Choroid plexus epithelial cell (primary cell): ENCODE data around the gene C10orf95.

Source experiments
- DNase-seq: peaks from one replicate; pipeline ENCODE4 v3.0.0-alpha.2; 2010; ENCODE audit warnings: low read depth
- H3K4me3 ChIP-seq: 2 replicates; pipeline ENCODE4 v1.5.1; 2011; ENCODE audit warnings: low read depth, mild to moderate bottlenecking, control low read depth, low read length, moderate library complexity
- TF ChIP-seq, protein P1 (sequence below): conservative IDR thresholded peaks from 2 replicates; pipeline ENCODE4 v1.5.1; 2011; ENCODE audit warnings: low read depth, mild to moderate bottlenecking, control low read depth, inconsistent platforms, low read length, moderate library complexity

Gene C10orf95

DNA sequence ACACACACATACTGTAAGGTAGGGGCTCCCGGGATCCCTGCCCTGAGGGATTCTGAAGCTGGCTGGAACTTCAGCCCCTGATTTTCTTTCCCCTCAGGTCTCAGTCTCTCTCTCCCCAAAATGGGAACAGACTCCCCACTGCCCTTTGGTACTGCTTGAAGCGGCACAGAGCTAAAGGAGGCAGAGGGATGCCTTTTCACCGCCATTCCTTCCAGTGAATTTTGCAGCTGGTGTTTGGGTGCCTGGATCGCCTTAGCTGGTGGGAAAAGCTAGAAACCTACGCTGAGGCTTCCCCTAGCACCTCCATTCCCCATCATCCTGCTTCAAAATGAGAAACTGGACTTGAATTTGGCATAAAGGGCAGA lies 16.2 kb downstream of the C10orf95 start:
- TF ChIP-seq, protein P1, sequence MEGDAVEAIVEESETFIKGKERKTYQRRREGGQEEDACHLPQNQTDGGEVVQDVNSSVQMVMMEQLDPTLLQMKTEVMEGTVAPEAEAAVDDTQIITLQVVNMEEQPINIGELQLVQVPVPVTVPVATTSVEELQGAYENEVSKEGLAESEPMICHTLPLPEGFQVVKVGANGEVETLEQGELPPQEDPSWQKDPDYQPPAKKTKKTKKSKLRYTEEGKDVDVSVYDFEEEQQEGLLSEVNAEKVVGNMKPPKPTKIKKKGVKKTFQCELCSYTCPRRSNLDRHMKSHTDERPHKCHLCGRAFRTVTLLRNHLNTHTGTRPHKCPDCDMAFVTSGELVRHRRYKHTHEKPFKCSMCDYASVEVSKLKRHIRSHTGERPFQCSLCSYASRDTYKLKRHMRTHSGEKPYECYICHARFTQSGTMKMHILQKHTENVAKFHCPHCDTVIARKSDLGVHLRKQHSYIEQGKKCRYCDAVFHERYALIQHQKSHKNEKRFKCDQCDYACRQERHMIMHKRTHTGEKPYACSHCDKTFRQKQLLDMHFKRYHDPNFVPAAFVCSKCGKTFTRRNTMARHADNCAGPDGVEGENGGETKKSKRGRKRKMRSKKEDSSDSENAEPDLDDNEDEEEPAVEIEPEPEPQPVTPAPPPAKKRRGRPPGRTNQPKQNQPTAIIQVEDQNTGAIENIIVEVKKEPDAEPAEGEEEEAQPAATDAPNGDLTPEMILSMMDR = no peak
- peak; percentile 14 for DNase-seq
- H3K4me3 ChIP-seq = peak overlapping the region; percentile 56

DNA sequence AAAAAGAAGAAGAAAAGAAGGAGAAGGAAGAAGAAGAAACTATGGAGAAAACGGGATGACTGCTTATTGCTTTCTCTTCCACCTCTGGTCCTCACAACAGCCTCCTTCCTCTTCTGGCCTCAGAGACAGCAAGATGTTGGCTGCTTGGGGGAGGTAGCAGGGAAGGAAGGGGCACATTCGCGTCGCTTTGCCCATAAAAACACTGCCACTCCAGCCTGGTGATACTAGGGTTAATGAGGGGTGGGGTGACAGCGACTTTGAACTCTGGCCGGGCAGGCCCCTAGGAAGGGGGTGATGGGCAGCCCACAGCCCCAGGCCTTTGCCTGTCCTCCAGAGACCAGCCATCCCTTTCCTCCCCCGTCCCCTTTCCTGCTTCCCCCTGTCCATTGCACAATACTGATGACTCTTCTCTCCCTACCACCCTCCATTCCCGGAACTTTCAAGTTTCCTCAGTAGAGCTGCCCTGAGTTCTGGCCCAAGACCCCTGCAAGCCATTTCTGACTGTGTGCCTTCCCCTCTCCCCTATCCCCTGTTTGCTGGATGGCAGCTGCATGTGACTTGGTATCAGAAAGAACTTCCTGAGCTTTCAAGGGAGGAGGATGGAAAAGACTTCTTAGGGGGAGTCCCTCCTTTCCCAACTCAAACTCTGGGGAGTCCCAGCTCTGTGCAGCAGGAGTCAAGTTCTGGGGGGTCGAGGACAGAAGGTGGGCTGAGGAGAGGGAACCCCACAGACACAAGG lies 16.8 kb downstream of the C10orf95 start:
- no peak overlapping the region for H3K4me3 ChIP-seq
- TF ChIP-seq, protein P1 = no peak
- peak; percentile 56 for DNase-seq

DNA sequence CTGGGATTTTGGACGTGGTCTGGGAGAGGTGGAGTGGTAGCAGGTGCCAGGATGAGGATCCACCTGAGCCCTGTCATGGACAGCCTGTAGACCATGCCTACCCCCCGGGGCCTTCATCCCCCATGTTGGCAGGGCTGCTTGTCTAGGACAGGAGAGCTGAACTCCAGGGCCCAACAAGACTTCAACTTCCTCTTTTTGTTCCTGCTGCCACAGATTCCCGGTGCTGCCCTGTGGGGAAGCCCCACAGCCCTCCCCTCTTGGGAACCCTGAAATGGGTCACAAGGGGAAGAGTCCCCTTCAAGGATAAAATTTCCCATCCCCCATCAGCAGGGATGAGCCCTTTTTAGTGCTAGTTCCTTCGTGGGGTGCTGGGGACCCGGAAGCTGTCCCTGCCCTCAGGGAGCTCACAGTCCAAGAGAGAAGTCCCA lies 17.7 kb downstream of the C10orf95 start:
- no peak overlapping the region for H3K4me3 ChIP-seq
- TF ChIP-seq, protein P1 = no peak
- DNase-seq = no peak

GRCh38 chr10:102432162-102432950 lies 19.0 kb downstream of the C10orf95 start, which contains the start of gene CUEDC2:
Gene CUEDC2 (minus strand): TSS chr10:102432574. CDS start chr10:102425188, 7,386 bp downstream.
- TF ChIP-seq, protein P1 = no peak
- peak within 1 kb of the TSS; percentile 94 for H3K4me3 ChIP-seq
- peak; percentile 98 for DNase-seq

DNA sequence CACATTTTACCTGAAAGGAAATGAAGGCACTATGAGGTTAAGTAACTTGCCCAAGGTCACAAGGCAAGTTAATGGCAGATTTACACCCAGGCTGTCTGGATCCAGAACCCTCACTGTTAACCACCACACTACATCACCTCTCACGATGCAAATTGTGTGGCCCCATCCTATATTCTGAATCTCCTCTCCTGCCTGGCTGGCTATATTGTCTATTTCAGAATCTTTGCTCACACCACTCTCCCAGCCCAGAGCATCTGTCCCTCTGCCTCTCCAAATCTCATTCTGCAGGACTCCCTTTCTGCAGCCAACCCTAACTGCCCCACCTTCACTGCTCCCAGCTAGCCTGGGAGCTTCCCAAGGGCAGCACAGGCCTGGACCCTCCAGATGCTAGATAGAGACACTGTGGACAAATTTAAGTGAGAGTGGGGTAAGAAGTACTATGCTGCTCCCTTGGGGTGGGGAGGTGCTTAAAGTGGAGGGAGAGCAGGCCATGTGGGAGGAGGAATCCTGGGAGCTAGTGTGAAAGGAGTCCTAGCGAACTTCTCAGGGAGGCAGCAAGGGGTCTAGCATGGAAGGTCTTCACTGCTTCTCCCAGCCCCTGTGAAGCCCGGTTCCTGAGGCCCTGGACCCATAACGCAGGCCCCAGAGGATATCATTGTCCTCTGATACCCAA lies 19.8 kb downstream of the C10orf95 start:
- TF ChIP-seq, protein P1 = peak; percentile 9
- DNase-seq = peak; percentile 57
- H3K4me3 ChIP-seq = peak overlapping the region; percentile 94

DNA sequence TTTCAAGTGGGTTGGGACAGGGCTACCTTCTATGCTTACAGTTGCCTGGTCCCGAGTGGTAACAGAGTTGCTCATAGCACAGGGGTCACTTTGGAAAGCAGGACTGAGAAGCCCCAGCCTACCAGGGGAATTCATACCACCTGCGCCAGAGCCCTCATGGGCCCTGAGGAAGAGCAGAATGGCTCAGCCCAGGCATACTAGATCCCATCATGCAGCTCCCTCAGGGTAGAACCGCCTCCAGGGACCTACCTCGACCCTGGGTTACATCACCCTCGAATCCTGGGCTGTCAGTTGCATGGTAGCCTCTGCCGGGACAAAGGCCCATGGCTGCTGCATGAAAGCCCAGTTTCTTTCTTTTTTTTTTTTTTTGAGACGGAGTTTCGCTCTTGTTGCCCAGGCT lies 21.9 kb downstream of the C10orf95 start:
- TF ChIP-seq, protein P1 = no peak
- H3K4me3 ChIP-seq = no peak overlapping the region
- no peak for DNase-seq
